Keratinocyte (primary cell): Measurements from ENCODE around the gene BCAS3.

Experiments used
- EZH2 ChIP-seq: IDR thresholded peaks from one replicate; pipeline ENCODE4 v1.6.1; 2012; ENCODE audit warnings: inconsistent platforms, mild to moderate bottlenecking, low read length, moderate library complexity
- TF ChIP-seq, protein P1 (sequence below), 3 experiments: IDR thresholded peaks in 1 of 3; conservative IDR thresholded peaks in 1 of 3; optimal IDR thresholded peaks in 1 of 3; 2 replicates in 2 of 3; 3 replicates in 1 of 3; pipeline versions ENCODE3 to v1.5.1; 2011; ENCODE audit warnings: low read length in 3 of 3, mild to moderate bottlenecking in 3 of 3, moderate library complexity in 2 of 3, control low read depth in 1 of 3, inconsistent platforms in 1 of 3; ENCODE audit not compliant: insufficient read depth in 2 of 3; ENCODE audit errors: extremely low read depth in 1 of 3

DNA sequence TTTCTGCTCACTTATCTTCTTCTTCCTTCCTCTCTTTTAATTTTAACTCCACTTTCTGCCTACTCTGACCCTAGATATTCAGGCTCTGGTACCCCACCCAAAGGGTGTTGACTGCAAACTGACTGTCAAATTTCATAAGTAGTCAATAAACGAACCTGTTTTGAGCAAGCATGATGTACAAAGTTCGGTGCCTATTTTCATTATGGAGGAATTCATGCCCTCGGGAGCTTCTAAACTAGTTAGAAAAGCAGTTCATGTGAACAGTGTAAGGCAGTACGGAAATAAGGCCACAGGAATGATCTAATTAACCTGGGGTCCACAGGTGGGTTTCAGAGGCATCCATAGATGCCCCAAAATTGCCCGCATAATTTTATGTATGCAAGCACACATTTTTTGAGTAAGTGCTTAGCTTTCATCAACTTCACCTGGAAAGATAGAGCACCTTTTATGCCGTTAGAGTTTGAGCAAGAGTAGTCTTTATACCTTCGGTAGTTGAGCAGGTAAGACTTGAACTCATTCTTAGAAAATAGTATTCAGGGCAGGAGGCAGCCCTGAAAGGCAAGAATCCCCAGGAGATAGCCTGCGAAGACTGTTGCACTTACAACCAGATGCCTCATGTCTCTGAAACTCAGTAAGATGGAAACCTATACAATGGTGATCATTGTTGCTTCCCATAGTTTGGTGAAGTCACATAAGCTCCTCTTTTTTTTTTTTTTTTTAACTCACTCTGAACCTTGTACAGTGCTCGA lies 685.4 kb downstream of the BCAS3 start:
- TF ChIP-seq, protein P1, sequence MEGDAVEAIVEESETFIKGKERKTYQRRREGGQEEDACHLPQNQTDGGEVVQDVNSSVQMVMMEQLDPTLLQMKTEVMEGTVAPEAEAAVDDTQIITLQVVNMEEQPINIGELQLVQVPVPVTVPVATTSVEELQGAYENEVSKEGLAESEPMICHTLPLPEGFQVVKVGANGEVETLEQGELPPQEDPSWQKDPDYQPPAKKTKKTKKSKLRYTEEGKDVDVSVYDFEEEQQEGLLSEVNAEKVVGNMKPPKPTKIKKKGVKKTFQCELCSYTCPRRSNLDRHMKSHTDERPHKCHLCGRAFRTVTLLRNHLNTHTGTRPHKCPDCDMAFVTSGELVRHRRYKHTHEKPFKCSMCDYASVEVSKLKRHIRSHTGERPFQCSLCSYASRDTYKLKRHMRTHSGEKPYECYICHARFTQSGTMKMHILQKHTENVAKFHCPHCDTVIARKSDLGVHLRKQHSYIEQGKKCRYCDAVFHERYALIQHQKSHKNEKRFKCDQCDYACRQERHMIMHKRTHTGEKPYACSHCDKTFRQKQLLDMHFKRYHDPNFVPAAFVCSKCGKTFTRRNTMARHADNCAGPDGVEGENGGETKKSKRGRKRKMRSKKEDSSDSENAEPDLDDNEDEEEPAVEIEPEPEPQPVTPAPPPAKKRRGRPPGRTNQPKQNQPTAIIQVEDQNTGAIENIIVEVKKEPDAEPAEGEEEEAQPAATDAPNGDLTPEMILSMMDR (optimal IDR thresholded peaks at IDR 0.05 in 1 of 3, IDR thresholded peaks at IDR 0.05 in 1 of 3, conservative IDR thresholded peaks at IDR 0.05 in 1 of 3; ENCODE audit: extremely low read depth in 1 of 3, insufficient read depth in 2 of 3, low read length in 3 of 3): no peak
- no peak for TF ChIP-seq EZH2
